Measurements from ENCODE around the gene NTNG2.

GRCh38 chr9:132247942-132248341 is 86.1 kb downstream of the NTNG2 start:
- TF ChIP-seq CTCF (IDR thresholded peaks at IDR 0.05) (no peak), EZH2 (IDR thresholded peaks at IDR 0.05; ENCODE audit: borderline replicate concordance, insufficient read depth, low read depth, low read length, poor library complexity, severe bottlenecking) (no peak)
